ENCODE results near the gene MUC5B.
"Not testable (repeated sequence)": the region's sequence is repeated elsewhere in the genome, so short reads cannot be mapped to it uniquely, and the experiment has no call there.

Gene MUC5B

DNA sequence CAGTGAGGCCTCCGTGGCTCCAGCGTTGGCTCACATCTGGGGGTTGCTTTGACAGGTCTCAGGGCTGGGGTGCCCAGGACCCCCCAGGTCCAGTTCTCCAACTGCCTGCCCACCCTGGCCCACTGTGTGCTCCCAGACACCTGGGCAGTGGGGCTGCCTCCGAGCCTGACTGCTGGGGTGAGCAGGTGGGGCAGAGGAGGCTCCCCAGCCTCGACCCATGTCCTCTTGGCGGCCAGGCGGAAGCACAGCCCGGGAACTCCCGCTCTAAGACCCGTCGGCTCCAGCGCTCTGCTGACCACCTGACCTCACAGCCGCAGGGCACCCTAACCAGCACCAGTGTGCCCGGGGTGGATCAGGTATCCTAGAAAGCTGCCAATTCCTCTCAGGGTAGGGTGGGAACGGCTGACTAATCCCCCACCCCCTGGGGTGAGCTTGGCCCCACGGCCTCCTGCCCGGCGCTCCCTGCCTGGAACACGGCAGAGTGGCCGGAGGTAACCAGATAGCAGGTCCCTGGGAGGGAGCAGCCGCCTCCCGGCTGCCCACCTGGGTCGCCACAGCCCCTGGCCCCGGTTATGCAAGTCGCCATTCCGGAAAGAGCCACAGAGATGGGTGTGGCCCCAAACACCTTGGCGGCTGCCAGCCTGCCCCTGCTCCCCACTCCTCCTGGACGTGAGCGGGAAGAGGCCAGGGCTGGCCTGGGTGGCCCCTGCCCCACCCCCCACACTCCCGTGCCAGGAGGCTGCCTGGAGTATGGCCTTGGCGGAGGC is 19.2 kb upstream of the MUC5B start:
- no peak for DNase-seq (ENCODE audit: low read depth)

DNA sequence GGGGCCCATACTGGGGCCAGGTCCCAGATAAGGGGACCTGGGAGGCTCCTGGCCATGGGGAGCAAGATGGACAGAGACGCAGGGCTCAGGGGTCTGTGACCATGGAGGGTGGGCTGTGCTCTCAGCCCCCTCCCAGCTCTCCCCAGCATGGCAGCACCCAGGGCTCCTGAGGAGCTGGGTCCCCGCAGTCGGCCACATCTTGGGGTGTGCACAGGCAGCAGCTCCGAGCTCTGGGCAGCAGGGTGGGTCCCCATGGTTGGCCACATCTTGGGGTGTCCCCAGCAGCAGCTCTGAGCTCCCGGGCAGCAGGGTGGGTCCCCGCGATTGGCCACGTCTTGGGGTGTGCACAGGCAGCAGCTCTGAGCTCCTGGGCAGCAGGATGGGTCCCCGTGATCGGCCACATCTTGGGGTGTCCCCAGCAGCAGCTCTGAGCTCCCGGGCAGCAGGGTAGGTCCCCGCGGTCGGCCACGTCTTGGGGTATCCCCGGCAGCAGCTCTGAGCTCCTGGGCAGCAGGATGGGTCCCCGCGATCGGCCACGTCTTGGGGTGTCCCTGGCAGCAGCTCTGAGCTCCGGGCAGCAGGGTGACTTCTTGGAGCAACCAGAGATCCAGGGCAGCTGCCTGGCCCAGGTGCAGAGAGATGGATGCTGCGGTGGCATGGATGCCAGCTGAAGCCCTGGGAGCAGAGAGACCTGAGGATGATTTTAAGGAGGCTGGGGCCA is 18.3 kb upstream of the MUC5B start:
- no peak for DNase-seq (ENCODE audit: low read depth)

DNA sequence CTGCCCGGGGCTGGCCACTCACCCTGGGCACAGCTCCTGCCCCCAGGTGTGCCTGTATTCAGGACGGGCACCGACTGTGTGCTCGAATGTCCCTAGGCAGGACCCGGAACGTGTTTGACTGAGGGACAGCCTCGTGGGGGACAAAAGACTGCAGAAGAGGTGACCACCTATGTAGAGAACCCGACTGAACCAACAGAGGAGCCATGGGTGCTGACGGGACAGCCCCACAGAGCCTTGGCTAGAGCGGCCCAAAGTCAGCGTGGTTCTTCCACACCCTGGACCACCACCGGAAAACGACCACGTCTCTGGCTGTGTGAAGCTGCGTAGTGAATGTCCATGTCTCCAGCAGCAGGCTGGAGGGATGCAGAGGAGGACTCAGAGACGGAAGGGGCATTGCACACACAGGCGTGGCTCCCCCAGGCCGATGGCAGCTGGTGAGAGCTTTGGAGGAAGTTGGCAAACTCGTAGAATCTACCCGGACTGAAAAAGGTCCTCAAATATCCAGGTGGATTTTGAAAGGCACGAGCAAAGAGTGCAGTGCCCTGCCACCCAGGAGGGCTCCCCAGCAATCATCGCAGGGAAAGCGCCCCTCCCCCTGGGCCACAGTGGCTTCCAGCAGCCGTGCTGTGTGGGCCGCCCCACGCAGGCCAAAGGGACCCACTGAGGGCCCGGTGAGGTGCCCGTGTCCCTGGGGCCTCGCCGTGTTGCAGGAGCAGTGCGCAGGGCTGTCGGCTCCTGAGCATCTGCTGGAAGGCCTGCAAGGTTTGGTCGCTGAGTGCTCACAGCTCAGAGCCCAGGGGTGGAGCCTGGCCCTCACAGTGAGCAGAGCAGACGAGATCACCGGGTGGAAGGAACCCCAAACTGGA is 17.5 kb upstream of the MUC5B start:
- DNase-seq (ENCODE audit: low read depth): no peak

DNA sequence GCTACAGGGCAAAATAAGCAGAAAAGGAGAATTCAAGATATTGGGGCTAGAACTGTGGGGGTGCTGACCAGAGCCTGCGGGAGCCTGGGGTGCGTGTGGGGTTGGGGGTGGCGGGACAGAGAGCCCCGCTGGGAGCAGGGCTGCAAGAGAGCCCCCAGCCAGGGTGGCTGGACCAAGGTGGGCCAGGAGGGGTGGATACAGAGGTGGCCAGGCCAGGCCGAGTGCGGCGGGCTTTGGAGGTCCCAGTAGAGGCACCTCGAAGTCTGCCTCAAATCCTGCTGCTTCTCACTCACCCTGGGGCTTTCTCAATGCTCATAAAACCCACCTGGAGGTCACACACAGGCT is 16.9 kb upstream of the MUC5B start:
- no peak for DNase-seq (ENCODE audit: low read depth)

DNA sequence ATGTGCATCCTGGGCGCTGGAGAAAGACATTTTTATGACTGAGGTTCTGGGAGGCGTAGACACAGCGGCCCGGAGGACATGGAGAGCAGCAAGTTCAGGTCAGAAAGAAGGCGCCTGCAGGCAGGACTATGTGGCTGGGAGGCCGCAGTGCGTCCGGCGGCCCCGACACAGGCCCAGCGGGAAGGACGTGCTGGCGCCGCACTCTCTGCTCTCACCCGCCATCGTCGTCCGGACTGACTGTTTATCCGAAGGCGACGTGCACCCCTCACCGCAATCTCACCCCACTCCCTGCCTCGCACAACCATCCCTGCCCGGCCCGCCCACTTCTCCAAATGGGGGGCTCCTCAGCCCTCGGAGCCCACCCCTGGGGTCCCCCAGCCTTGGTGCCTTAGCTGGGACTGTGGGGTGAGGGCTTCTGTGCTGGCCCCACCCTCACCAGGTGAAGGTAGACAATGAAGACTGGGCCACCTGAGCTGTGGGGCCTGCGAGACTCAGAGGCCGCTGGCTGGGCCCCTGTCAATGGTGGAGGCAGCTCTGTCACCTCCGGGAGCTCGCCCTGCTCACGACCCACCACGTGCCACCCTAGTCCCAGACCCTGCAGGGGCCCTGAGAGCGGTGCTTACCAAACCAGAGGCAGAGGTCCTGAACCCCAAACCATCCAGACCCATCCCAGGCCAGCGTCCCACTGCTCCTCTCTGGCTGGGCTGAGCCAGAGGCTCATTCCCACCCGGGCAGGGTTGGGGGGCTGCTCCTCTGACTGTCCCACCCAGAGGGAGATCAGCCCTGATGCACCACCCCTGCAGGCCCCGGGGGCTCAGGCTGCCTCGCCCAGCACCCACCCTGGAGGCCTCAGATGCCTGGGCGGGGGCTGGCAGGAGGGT is 16.2 kb upstream of the MUC5B start:
- DNase-seq (ENCODE audit: low read depth): no peak

DNA sequence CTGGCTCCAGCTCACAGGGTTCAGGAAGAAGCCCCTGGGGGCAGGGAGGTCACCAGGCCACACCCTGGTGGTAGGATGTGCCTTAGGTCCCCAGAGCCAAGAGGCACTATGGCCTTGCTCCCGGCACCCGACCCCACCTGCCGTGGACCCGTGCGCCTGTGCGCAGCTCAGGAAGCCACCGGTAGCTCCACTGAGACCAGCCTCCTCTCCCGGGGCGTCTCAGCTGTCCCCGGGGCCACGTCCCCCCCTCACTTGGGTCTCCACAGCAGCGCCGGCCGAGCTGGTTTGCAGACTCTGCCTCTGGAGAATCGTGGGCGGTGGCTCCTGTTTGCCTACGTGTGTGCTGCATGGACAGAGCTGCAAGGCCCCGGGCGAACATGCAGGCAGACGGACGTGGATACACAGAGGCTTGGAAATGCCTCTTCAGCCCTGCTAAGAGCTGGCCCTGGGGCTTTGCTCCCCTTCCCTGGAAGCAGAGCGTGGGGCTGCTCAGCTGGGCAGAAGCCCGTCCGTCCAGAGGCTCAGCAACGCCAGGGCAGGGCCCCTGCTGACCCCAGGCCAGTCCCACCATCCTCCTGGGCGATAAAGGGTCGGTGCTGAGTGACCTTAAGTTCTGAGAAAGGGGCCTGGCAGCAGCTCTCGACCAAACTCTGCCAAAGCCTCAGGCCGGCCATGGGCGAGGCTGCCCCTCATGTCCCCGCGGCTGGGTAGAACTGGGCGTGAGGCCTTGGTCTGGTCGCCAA is 15.3 kb upstream of the MUC5B start:
- no peak for DNase-seq (ENCODE audit: low read depth)

DNA sequence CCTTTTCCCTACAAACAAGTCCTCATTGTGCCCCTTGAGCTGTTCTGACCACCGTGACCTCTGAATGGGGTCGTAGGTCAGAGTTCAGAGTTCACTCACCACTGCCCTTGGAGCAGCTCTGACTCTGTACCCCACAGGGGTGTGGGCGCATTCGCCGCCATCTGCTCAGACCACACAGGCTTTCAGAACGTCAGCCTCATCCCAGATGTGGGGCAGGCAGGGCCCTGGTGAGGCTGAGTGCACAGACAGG is 14.8 kb upstream of the MUC5B start:
- DNase-seq (ENCODE audit: low read depth): no peak

DNA sequence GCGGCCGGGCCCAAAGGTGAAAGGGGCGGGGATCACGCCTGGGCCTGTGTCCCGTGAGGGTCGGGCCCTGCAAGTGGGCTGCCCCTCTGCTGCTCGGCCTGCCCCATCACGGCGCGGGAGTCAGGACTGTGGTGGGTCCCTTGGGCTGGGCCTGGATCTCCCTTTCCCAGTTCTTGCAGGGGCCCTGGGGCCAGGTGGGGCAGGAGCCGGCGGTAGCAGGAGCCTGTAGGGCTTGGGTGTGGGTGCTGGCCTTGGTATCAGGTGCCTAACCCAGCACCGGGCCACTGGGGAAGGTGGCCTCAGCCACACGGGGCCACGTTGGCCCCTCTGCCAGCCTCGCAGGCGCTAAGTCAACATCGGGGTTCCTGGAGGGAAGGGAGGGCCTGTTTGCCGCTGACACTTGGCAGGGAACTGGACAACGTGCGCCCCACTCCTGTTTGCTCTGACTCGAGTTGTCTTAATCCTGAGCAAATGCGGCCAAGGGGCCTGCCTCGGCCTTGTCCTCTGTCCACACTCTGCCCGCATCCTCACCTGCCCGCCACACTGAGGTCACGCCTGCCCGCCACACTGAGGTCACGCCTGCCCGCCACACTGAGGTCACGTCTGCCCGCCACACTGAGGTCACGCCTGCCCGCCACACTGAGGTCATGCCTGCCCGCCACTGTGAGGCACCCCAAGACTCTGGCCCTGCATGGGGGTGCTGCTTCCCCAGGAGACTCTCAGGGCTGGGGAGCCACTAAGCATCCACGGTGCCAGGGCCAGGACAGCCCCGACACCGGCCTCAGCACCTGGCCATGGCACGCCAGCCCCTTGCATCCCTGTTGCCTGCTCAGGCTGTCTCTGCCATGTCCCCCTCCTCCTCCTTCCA is 14.2 kb upstream of the MUC5B start:
- DNase-seq (ENCODE audit: low read depth): no peak

DNA sequence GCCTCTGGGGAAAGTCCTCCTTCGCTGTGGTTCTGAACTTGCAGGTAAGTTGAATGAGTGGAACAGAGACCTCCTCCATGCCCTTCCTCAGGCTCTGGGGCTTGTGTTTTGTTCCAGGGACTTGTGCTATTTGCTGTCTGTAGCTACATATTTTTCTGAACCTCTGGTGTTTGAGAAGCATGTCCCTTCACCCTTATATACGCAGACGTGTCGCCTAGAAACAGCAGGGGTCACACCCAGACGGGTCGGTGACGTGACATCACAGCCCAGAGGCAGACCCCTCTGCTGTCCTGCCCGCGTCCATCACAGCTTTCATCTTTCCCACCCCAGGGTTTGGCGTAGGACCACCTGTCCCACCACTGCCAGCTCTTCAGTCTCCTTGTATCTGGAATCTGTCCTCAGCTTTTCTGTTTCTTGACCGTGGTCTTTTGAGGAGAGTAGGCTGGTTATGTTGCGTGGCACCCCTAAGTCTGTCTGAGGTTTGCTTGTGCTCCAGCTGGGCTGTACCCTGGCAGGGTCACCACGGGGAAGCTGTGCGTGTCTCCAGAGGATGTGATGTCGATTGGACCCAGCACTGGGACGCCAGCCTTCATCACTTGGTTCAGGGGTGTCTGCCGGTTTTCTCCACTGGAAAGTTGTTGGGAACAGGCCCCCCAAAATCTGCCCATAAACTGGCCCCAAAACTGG is 13.4 kb upstream of the MUC5B start:
- DNase-seq (ENCODE audit: low read depth): no peak

DNA sequence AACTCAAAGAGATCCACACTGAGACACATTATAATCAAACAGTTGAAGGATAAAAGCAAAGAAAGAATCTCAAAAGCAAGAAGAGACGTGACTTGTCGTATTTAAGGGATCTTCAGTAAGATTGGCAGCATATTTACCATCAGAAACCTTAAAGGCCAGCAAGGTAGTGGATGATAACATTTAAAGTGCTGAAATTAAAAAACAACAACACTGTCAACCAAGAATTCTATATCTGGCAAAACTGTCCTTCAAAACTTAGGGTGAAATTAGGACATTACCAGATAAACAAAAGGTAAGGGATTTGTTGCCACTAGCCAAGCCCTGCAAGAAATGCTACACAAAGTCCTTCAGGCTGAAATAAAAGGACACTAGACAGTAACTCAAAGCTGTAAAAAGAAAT is 11.0 kb upstream of the MUC5B start:
- no peak for DNase-seq (ENCODE audit: low read depth)

DNA sequence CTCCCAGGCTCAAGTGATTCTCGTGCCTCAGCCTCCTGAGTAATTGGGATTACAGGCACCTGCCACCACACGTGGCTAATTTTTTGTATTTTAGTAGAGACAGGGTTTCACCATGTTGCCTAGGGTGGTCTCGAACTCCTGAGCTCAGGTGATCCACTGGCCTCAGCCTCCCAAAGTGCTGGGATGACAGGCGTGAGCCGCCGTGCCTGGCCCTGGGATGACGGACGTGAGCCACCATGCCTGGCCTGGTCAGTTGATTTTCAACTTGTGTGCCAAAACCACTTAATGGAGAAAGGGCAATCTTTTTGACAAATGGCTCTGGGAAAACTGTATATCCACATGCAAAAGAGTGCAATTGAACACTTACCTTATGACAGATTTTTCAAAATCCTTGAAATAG is 7.0 kb upstream of the MUC5B start:
- not testable (repeated sequence) for DNase-seq (ENCODE audit: low read depth)

DNA sequence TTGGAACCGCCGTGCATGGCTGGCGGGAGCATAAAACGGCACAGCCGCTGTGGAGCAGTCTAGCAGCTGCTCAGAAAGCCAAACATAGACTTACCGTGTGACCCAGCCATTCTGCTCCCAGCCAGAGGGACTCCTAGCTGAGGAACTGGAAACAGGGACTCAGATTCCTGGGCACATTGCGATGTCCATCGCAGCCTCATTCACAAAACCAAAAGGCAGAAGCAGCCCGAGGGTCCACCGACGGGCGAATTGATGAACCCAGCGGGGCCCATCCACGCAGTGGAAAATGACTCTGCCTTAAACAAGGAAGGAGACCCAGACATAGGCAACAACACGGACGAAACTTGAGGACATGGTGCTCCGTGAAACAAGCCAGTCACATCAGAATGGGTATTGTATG is 5.7 kb upstream of the MUC5B start:
- DNase-seq (ENCODE audit: low read depth): no peak

DNA sequence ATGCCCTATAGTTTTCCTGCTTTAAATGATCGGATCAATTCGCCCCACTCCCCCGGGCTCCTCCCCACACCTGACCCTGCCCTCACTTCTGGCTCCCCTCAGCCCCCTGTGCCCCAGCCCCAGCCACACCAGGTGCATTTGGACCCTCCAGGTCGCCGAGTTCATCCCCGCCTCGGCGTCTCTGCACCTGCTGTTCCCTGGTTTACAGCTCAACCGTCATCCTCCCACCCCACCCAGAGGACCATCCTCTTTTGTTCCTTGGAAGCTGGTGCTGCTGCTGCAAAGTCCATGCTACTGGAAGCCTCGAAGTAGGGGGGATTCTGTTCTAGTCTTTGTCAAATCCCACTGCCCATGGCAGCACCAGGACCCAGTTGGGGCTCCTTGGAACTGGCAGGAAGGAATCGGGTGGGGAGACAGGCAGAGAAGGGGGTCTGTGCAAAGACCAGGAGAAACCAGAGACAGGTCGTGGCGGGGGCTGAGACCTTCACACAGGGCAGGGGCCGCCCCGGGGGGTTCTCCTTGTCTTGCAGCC is 4.5 kb upstream of the MUC5B start:
- DNase-seq (ENCODE audit: low read depth): no peak

DNA sequence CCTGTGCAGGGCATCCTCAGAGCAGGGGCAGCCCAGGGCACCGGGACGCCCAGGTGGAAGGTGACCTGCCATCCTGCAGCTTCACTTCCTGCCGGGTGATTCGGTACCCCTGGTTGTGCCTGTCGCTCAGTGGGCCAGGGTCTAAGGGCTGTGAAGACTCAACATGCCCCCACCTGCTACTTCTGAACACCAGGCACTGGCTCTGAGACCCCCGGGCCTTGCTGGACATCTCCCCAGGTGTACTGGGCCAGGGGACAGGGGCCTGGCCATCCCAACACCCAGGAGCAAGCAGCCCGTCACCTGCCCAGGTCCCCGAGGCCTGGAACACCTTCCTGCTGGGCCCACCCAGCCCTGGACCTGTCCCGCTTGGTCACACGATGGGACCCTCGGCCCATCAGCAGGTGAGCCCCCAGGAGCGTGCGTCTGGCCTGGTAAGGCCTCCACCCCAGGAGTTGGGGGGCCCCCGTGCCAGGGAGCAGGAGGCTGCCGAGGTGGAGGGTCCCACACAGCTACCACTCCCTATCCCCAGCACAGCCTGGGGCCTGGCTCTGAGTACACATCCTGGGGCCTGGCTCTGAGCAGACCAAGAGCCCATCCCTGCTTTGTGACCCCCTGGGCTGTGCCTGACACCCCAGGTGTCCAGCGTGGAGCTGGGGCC is 3.9 kb upstream of the MUC5B start:
- DNase-seq (ENCODE audit: low read depth): no peak

DNA sequence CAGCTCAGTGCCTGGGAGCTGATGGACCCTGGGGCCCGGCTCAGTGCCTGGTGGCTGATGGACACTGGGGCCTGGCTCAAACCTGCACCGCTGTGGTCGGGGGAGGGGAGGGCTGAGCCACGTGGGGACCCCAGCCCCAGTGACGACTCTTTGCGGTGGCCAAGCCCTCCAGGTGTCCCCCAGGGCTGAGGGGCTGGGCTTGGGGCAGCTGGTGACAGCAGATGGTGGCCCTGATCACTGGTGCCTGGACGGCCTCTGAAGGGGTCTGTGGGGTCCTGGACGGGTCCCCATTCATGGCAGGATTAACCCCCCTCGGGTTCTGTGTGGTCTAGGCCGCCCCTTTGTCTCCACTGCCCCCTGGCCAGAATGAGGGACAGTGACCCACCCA is 3.4 kb upstream of the MUC5B start:
- no peak for DNase-seq (ENCODE audit: low read depth)

DNA sequence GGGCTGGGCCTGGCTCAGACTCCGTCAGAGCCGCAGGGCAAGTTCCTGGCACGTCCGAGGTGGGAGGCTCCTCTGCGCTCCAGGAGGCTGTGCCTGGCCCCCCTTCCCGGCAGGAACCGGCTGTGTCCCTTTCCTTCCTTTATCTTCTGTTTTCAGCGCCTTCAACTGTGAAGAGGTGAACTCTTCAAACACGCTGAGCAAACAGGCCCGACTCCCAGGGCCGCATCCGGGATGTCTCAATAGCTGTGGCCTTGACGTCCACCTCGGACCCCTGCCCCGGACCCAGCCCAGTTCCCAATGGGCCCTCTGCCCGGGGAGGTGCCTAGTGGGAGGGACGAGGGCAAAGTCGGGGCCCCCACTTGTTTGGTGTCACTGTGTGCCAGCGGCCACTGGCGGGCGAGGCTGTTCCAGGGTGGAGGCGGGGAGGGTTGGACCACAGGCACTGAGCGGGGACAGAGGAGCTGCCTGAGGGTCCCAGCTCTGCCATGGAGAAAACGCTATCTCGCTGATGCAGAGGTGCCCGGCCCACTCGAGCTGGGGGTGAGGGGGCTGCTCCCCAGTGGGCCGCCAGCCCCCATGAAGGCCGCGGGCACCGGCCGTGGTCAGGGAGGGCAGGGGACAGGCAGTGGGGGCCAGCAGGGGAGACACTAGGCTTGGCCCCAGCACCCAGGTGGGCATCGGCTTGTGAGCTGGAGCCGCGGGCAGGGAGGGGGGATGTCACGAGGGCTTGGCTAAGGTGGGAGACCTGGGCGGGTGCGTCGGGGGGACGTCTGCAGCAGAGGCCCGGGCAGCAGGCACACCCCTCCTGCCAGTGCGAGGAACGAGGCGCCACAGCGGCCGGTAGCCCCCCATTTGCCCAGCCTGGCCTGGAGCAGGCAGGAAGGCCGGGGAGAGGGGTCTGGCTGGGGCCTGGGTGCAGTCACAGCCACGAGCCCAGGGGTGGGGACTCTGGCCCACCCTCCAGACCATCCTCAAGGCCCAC is 2.7 kb upstream of the MUC5B start:
- no peak for DNase-seq (ENCODE audit: low read depth)

DNA sequence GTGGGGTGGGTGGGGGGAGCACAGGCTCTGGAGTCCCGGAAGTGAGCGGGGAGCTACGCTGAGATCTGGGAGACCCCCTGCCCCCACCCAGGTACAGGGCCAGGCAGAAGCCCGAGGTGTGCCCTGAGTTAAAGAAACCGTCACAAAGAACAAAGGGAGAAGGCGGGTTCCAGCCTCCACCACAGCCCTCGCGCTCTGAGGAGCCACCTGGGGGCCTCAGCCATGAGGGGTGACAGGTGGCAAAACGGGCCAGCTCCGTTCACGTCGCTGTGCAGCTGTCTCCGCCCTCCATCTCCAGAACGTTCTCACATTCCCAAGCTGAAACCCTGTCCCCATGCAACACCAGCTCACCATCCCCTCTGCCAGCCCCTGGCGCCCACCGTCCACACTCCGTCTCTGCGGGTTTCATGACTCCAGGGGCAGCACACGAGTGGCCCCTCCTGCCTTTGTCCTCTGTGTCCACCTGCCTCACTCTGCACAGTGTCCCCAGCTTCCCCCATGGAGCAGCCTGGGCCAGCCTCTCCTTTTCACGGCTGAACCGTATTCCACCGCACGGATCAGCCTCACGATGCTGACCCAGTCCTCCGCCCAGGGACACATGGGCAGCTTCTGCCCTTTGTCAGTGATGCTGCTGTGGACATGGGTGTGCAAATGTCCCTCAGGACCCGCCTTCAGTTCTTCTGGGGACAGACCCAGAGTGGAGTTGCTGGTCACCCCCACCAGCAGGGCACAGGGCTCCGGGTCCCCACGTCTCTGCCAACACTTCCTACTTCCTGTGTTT is 1.7 kb upstream of the MUC5B start:
- DNase-seq (ENCODE audit: low read depth): no peak

Data from stimulated activated CD8-positive, alpha-beta memory T cell treated with anti-CD3 and anti-CD28 coated beads, Interleukin-15, amount 100 ng/mL, for 24 hours (primary cell).